HepG2 (cell line): Measurements from ENCODE around the gene TUBE1. TPM values are rescaled to one million over a fixed set of nuclear protein-coding genes. Genes with fewer than 3 reads are reported as not detected.
A peak's percentile ranks its signal among the peaks of the same experiment; 100 is the strongest.

ENCODE experiments used
- ATAC-seq: fragments of 200-7000 bp; cut with Tn5 transposase; 3 replicates; pipeline ENCODE4 v1.9.1; 2020; ENCODE audit warnings: mild to moderate bottlenecking, moderate library complexity
- BruUV-seq: library from RNA; stranded (reverse); fragments of 400-500 nt; replicated peaks from 2 replicates; lab custom pipeline; 2021; lab: Mats Ljungman, UMichigan
- CTCF ChIA-PET: fragments of 300-600 bp; formaldehyde crosslinking; extraction: SDS; loops from one replicate; lab custom pipeline; 2021; ENCODE audit warnings: low total read pairs, inconsistent platforms, low intra/inter-chr PET ratio; lab: Yijun Ruan, JAX
- POLR2A ChIA-PET: fragments of 350-600 bp; sonication (Branson Sonifier 250); formaldehyde crosslinking; loops from one replicate; lab custom pipeline; 2020; ENCODE audit warnings: antibody characterized with exemption, inconsistent platforms; lab: Yijun Ruan, JAX
- DNase-seq: peaks from one replicate; pipeline ENCODE4 v3.0.0-alpha.2; 2015; ENCODE audit warnings: low spot score
- FAIRE-seq: peaks from 3 replicates; lab custom pipeline; 2011; peaks lifted over from hg19 to GRCh38; lab: Jason Lieb, UNC
- H2AFZ ChIP-seq: one replicate; pipeline ENCODE4 v1.6.1; 2011; ENCODE audit warnings: low read length, inconsistent platforms
- H3K27ac ChIP-seq: fragments of 300-600 bp; 3 replicates; pipeline ENCODE4 v1.8.0; 2011; ENCODE audit warnings: mixed run types, mild to moderate bottlenecking, mixed read lengths, low read length, inconsistent platforms; ENCODE audit not compliant: insufficient read depth; ENCODE audit errors: extremely low read length
- H3K27me3 ChIP-seq, 2 experiments: fragments of 200-600 bp in 1 of 2; 2 replicates in 1 of 2; 3 replicates in 1 of 2; pipeline versions ENCODE4 v1.6.0 to v1.8.0; 2011; ENCODE audit warnings: low read length in 2 of 2, mild to moderate bottlenecking in 2 of 2, moderate library complexity in 2 of 2, inconsistent platforms in 1 of 2; ENCODE audit not compliant: insufficient read depth in 2 of 2, control insufficient read depth in 1 of 2
- H3K36me3 ChIP-seq, 2 experiments: fragments of 200-600 bp in 1 of 2; replicated peaks in 1 of 2; 2 replicates in 1 of 2; 3 replicates in 1 of 2; pipeline versions ENCODE4 v1.5.1 to v1.8.0; 2011; ENCODE audit warnings: low read length in 2 of 2, inconsistent platforms in 1 of 2; ENCODE audit not compliant: insufficient read depth in 2 of 2, control insufficient read depth in 1 of 2
- H3K4me1 ChIP-seq: 2 replicates; pipeline ENCODE4 v1.5.1; 2012; ENCODE audit warnings: low read length, inconsistent platforms; ENCODE audit not compliant: insufficient read depth
- H3K4me2 ChIP-seq: 2 replicates; pipeline ENCODE4 v1.6.0; 2011; ENCODE audit warnings: low read depth, low read length, inconsistent platforms
- H3K4me3 ChIP-seq, 3 experiments: fragments of 200-600 bp in 1 of 3; sonication (generic), shearing (Covaris generic) in 1 of 3; replicated peaks in 1 of 3; 2 replicates each; pipeline ENCODE4 v1.5.1; 2011 to 2016; ENCODE audit warnings: low read length in 3 of 3, inconsistent platforms in 2 of 3, low read depth in 2 of 3, mild to moderate bottlenecking in 2 of 3, control low read depth in 1 of 3, mixed read lengths in 1 of 3; ENCODE audit not compliant: insufficient read depth in 1 of 3
- H3K79me2 ChIP-seq: one replicate; pipeline ENCODE4 v1.6.1; 2011; ENCODE audit warnings: low read length, inconsistent platforms; ENCODE audit not compliant: insufficient read depth
- H3K9ac ChIP-seq: 2 replicates; pipeline ENCODE4 v1.6.0; 2011; ENCODE audit warnings: mild to moderate bottlenecking, low read depth, low read length, inconsistent platforms; ENCODE audit not compliant: insufficient read depth
- H3K9me3 ChIP-seq: 2 replicates; pipeline ENCODE4 v1.5.1; 2012; ENCODE audit warnings: mild to moderate bottlenecking, low read length
- H4K20me1 ChIP-seq: 2 replicates; pipeline ENCODE4 v1.6.0; 2011; ENCODE audit warnings: inconsistent platforms, mild to moderate bottlenecking, low read length, moderate library complexity; ENCODE audit not compliant: insufficient read depth
- AGO1 ChIP-seq: fragments of 200-400 bp; formaldehyde crosslinking; IDR thresholded peaks from 2 replicates; pipeline ENCODE4 v1.6.1; 2017; ENCODE audit warnings: mild to moderate bottlenecking, low read depth, low read length, moderate library complexity; ENCODE audit not compliant: poor library complexity, severe bottlenecking
- CENPT ChIP-seq: sonication (generic); formaldehyde crosslinking; IDR thresholded peaks from 2 replicates; pipeline ENCODE4 v1.8.0; 2022; ENCODE audit warnings: low read depth, mild to moderate bottlenecking, moderate library complexity, missing genetic modification reagents
- ELF3 ChIP-seq: IDR thresholded peaks from 2 replicates; pipeline ENCODE4 v1.6.1; 2016; ENCODE audit warnings: missing genetic modification reagents, missing compliant biosample characterization
- MIXL1 ChIP-seq: IDR thresholded peaks from 2 replicates; pipeline ENCODE4 v1.6.1; 2016
- NRL ChIP-seq: sonication (generic); formaldehyde crosslinking; IDR thresholded peaks from 2 replicates; pipeline ENCODE4 v1.5.0; 2020; ENCODE audit warnings: missing genetic modification reagents, mild to moderate bottlenecking, moderate library complexity, borderline replicate concordance
- REL ChIP-seq: sonication (generic); formaldehyde crosslinking; conservative IDR thresholded peaks from 2 replicates; pipeline ENCODE4 v1.8.0; 2022; ENCODE audit warnings: mild to moderate bottlenecking, missing genetic modification reagents, moderate library complexity
- RFX3 ChIP-seq: IDR thresholded peaks from 2 replicates; pipeline ENCODE4 v1.6.1; 2016; ENCODE audit warnings: missing biosample characterization, missing genetic modification reagents
- TRAFD1 ChIP-seq: sonication (generic); formaldehyde crosslinking; IDR thresholded peaks from 2 replicates; pipeline ENCODE4 v1.5.1; 2020; ENCODE audit warnings: missing genetic modification reagents, mild to moderate bottlenecking, borderline replicate concordance
- YEATS4 ChIP-seq: sonication (generic); formaldehyde crosslinking; IDR thresholded peaks from 2 replicates; pipeline ENCODE4 v1.4.0; 2020; ENCODE audit warnings: missing genetic modification reagents, borderline replicate concordance
- ZBTB7B ChIP-seq: sonication (generic); formaldehyde crosslinking; IDR thresholded peaks from 2 replicates; pipeline ENCODE4 v1.4.0; 2020; ENCODE audit warnings: missing genetic modification reagents
- ZNF235 ChIP-seq: sonication (generic); formaldehyde crosslinking; IDR thresholded peaks from 2 replicates; pipeline ENCODE4 v1.8.1; 2023; ENCODE audit warnings: mild to moderate bottlenecking, missing genetic modification reagents, borderline replicate concordance
- ZNF296 ChIP-seq: sonication (generic); formaldehyde crosslinking; conservative IDR thresholded peaks from 2 replicates; pipeline ENCODE4 v1.5.0; 2020; ENCODE audit warnings: mild to moderate bottlenecking, missing genetic modification reagents
- ZNF333 ChIP-seq: sonication (generic); formaldehyde crosslinking; IDR thresholded peaks from 2 replicates; pipeline ENCODE4 v1.4.0; 2020; ENCODE audit warnings: mild to moderate bottlenecking, missing genetic modification reagents, borderline replicate concordance
- ZNF343 ChIP-seq: sonication (generic); formaldehyde crosslinking; IDR thresholded peaks from 2 replicates; pipeline ENCODE4 v1.4.0; 2020; ENCODE audit warnings: mild to moderate bottlenecking, missing genetic modification reagents
- ZNF354B ChIP-seq: sonication (generic); formaldehyde crosslinking; IDR thresholded peaks from 2 replicates; pipeline ENCODE4 v1.8.0; 2022; ENCODE audit warnings: mild to moderate bottlenecking, missing genetic modification reagents
- ZNF616 ChIP-seq: sonication (generic); formaldehyde crosslinking; IDR thresholded peaks from 2 replicates; pipeline ENCODE4 v1.5.0; 2020; ENCODE audit warnings: low read depth, mild to moderate bottlenecking, missing genetic modification reagents
- ZNF75D ChIP-seq: sonication (generic); formaldehyde crosslinking; IDR thresholded peaks from 2 replicates; pipeline ENCODE4 v1.8.1; 2023; ENCODE audit warnings: missing genetic modification reagents, mild to moderate bottlenecking, borderline replicate concordance
- ZNF879 ChIP-seq: sonication (generic); formaldehyde crosslinking; IDR thresholded peaks from 2 replicates; pipeline ENCODE4 v1.8.1; 2023; ENCODE audit warnings: missing genetic modification reagents
- WGBS: methylation state at CpG from one replicate; pipeline ENCODE4 v1.1.6; 2017; ENCODE audit warnings: low lambda C conversion rate; 5-methylcytosine and 5-hydroxymethylcytosine counted together
- in situ Hi-C: cut with HindIII; loops from 2 replicates; pipeline ENCODE4 v1.10.0; 2017; ENCODE audit warnings: low pct_unique_long_range_greater_than_20kb; ENCODE audit not compliant: extremely low pct_ligation_motif_present
- intact Hi-C: fragments of 100-400 bp; cut with micrococcal nuclease; formaldehyde crosslinking; loops from one replicate; pipeline ENCODE4 v1.10.0; 2022; ENCODE audit not compliant: unreplicated experiment
- polyA plus RNA-seq, 8 experiments: library from polyadenylated mRNA; depleted of rRNA in 3 of 8; stranded (reverse) in 7 of 8; unstranded in 1 of 8; fragments of >200 nt; fragmentation: Illumina TruSeq in 4 of 8; extraction: Trizol in 4 of 8; gene quantifications; 2 replicates each; pipeline versions ENCODE4 v1.2.1 to v1.2.3, GENCODE V29; 2011 to 2016; ENCODE audit warnings: low read depth in 4 of 8, missing spikeins in 1 of 8, mixed read lengths in 1 of 8; ENCODE audit not compliant: insufficient read depth in 1 of 8
- total RNA-seq, 5 experiments: library from RNA; depleted of rRNA; stranded (reverse); fragments of >200 nt; fragmentation: Illumina TruSeq; extraction: Trizol; gene quantifications; 2 replicates each; pipeline ENCODE4 v1.2.3, GENCODE V29; 2016; ENCODE audit warnings: low read depth in 1 of 5
- TF ChIP-seq, protein P1 (sequence below): sonication (generic); formaldehyde crosslinking; IDR thresholded peaks from 2 replicates; pipeline ENCODE4 v1.4.0; 2020; ENCODE audit warnings: missing genetic modification reagents
- TF ChIP-seq, protein P2 (sequence below): IDR thresholded peaks from 2 replicates; pipeline ENCODE4 v1.6.1; 2016; ENCODE audit warnings: control low read depth

Gene TUBE1
- total and polyA plus RNA-seq, 2 of the 13 experiments (the other 11 are each of a cell fraction or from before 2014, with no cell fraction given), result 17.3 to 22.6 TPM

GRCh38 chr6:112117554-112117953 lies 30.3 kb upstream of the TUBE1 start (continued):
- TF ChIP-seq ZNF235 (CRISPR knock-in tag) (no peak), ZNF75D (CRISPR knock-in tag) (no peak), YEATS4 (no peak), AGO1 (no peak), REL (CRISPR knock-in tag) (no peak), ELF3 (CRISPR knock-in tag) (no peak), NRL (CRISPR knock-in tag) (no peak)

- intact Hi-C loops (no loop called here), in situ Hi-C loops (no loop called here)
- Histone ChIP-seq H2AFZ (no peak overlapping the region), H3K4me3 (no peak overlapping the region), H3K79me2 (no peaks in the 10 kb centered on the region), H3K27me3 (no peaks in the 10 kb centered on the region; a peak in 1 of 5 replicates), H3K9me3 (no peaks in the 10 kb centered on the region), H4K20me1 (no peaks in the 10 kb centered on the region), H3K4me1 (no peaks in the 10 kb centered on the region), H3K9ac (no peak overlapping the region), H3K4me2 (no peak overlapping the region), H3K27ac (no peak overlapping the region), H3K36me3 (no peaks in the 10 kb centered on the region)
- ATAC-seq (peak; percentile 100), FAIRE-seq (peak; percentile 32), DNase-seq (peak; percentile 16)
- ChIA-PET POLR2A (no interaction called here), CTCF (no interaction called here)
- no TSS peak for BruUV-seq
- 75% methylated on average over 1 of the region's 1 CpG for WGBS
- TF ChIP-seq, protein P1, sequence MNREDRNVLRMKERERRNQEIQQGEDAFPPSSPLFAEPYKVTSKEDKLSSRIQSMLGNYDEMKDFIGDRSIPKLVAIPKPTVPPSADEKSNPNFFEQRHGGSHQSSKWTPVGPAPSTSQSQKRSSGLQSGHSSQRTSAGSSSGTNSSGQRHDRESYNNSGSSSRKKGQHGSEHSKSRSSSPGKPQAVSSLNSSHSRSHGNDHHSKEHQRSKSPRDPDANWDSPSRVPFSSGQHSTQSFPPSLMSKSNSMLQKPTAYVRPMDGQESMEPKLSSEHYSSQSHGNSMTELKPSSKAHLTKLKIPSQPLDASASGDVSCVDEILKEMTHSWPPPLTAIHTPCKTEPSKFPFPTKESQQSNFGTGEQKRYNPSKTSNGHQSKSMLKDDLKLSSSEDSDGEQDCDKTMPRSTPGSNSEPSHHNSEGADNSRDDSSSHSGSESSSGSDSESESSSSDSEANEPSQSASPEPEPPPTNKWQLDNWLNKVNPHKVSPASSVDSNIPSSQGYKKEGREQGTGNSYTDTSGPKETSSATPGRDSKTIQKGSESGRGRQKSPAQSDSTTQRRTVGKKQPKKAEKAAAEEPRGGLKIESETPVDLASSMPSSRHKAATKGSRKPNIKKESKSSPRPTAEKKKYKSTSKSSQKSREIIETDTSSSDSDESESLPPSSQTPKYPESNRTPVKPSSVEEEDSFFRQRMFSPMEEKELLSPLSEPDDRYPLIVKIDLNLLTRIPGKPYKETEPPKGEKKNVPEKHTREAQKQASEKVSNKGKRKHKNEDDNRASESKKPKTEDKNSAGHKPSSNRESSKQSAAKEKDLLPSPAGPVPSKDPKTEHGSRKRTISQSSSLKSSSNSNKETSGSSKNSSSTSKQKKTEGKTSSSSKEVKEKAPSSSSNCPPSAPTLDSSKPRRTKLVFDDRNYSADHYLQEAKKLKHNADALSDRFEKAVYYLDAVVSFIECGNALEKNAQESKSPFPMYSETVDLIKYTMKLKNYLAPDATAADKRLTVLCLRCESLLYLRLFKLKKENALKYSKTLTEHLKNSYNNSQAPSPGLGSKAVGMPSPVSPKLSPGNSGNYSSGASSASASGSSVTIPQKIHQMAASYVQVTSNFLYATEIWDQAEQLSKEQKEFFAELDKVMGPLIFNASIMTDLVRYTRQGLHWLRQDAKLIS (CRISPR knock-in tag), result no peak
- no peak for TF ChIP-seq CENPT (CRISPR knock-in tag)
- no peak for TF ChIP-seq MIXL1
- TF ChIP-seq TRAFD1, result no peak
- TF ChIP-seq ZNF879, result no peak
- TF ChIP-seq ZNF616 (CRISPR knock-in tag), result no peak
- no peak for TF ChIP-seq ZNF343 (CRISPR knock-in tag)
- TF ChIP-seq RFX3 (CRISPR knock-in tag), result no peak
- TF ChIP-seq ZBTB7B (CRISPR knock-in tag), result no peak
- no peak for TF ChIP-seq ZNF296
- TF ChIP-seq ZNF333 (CRISPR knock-in tag), result no peak
- TF ChIP-seq ZNF354B (CRISPR knock-in tag), result no peak
- TF ChIP-seq, protein P2, sequence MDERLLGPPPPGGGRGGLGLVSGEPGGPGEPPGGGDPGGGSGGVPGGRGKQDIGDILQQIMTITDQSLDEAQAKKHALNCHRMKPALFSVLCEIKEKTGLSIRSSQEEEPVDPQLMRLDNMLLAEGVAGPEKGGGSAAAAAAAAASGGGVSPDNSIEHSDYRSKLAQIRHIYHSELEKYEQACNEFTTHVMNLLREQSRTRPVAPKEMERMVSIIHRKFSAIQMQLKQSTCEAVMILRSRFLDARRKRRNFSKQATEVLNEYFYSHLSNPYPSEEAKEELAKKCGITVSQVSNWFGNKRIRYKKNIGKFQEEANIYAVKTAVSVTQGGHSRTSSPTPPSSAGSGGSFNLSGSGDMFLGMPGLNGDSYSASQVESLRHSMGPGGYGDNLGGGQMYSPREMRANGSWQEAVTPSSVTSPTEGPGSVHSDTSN (CRISPR knock-in tag), result no peak
These were observed 28.9 kb upstream of the TUBE1 start for GRCh38 chr6:112116221-112116620.
